Fibroblast of skin of scalp (primary cell): ENCODE results near the gene LUC7L2. TPM values are rescaled to one million over a fixed set of nuclear protein-coding genes. Genes with fewer than 3 reads are reported as not detected.
"Not testable (repeated sequence)": the region's sequence is repeated elsewhere in the genome, so short reads cannot be mapped to it uniquely, and the experiment has no call there.

Source experiments
- DNase-seq: peaks from one replicate; pipeline ENCODE4 v3.0.0-alpha.2; 2013
- polyA plus RNA-seq, 2 experiments: library from polyadenylated mRNA; unstranded; fragments of 120-200 nt; gene quantifications; one replicate each; pipeline ENCODE4 v1.2.1, GENCODE V29; 2013; ENCODE audit not compliant: insufficient read length in 2 of 2

Gene LUC7L2, protein sequence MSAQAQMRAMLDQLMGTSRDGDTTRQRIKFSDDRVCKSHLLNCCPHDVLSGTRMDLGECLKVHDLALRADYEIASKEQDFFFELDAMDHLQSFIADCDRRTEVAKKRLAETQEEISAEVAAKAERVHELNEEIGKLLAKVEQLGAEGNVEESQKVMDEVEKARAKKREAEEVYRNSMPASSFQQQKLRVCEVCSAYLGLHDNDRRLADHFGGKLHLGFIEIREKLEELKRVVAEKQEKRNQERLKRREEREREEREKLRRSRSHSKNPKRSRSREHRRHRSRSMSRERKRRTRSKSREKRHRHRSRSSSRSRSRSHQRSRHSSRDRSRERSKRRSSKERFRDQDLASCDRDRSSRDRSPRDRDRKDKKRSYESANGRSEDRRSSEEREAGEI
- 57.8 TPM for polyA plus RNA-seq (2013, experiment 1 of 2; ENCODE audit: insufficient read length)
- 59.1 TPM for polyA plus RNA-seq (2013, experiment 2 of 2; ENCODE audit: insufficient read length)

DNA sequence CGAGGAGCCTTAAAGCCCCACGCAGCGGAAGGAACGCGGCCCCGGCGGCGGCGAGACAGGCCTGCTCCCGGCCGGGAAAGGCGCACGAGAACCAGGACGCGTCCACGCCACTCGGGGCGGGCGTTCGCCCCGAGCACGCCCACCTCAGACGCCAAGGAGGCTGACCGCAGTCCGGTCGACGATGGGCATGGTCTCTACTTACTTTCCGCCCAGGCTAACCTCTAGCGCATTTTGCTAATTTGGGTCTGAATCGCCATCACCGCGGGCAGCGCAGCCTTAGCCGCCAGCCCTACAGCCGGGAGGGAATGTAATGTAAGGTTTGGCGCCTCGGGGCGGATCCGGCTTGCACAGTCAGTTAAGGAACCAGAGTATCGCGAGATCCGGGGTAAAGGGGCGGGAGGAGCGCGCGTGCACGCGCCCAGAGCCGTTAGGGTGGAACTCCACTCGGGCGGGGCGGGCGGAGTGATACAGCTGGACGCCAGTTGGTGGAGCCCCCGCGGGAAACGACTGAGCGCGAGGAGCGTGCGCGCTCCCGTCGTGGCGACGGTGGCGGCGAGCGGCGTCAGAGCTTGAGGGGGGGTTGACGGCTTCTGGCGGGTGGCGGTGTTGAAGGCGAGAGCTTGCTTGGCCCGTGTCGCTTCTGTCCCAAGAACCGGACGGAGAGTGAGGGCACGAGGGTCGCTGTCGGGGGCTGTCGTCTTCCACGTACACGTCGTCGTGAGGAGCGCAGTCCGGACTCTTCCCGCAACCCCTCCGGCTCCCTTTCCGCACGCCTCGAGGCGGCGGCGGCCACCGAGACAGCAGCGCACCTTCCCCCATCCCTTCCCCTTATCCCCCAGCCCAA, at the start of gene LUC7L2:
TSS of gene LUC7L2 (plus strand) at position 529 of the 844 bp plus-strand sequence. CDS start 368 bp downstream, outside the sequence.
- peak; percentile 99 for DNase-seq

DNA sequence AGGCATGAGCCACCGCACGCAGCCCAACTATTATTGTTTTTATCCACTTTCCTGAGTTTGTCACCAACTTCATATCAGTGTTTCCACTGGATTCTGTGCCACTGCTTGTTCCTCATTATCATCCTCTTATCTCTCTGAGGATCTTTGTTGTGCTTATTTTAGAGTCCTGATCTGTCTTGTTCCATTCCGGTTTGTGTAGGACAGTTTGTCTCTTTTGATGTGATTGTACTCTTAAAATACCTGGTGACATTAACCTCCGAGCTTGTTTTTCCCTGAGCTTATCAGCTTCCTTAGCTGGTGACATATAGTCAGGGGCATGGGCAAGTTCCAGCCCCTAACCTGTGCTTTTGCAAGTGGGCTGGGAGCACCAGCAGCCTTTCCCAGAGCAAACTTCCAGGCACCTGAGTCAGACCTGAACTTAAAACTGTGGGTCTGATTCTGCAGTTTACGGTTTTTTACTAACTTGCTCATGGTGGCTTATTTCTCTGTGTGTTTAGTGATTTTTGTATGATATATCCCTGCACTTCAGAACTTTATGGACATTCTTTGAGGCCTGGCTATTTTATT, 41.7 kb upstream of the LUC7L2 start:
- no peak for DNase-seq

DNA sequence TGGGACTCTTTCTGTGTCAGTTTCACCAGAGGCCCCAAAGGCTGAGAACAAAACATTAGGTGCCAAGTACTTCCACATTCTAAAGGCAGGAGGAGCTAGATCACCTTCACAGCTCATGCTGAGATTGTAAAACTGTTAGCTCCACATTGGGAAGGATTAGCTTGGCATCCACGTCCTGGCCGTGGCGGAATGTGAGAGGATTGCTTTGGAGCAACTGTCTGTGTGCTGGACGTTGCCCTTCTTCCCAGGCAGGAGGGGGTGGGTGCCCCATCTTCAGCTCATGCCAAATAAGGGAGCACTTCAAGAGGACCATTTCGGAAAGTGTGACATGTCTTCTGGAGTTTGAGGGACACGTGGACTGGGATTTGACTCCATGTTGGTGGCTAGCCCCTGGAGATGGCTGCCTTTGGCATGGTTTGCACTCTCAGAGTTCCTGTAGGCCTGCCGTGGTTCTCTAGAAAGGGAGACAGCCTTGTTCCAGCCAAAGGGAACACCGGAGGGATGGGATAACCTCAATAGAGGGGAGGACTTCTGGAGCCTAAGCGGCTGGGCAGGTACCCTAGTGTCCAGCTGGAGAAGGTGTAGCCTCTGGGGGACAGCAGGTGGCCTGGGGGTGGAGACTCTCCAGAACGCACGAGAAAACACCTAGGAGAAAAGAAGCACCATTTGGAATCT, 38.5 kb upstream of the LUC7L2 start:
- peak; percentile 11 for DNase-seq

DNA sequence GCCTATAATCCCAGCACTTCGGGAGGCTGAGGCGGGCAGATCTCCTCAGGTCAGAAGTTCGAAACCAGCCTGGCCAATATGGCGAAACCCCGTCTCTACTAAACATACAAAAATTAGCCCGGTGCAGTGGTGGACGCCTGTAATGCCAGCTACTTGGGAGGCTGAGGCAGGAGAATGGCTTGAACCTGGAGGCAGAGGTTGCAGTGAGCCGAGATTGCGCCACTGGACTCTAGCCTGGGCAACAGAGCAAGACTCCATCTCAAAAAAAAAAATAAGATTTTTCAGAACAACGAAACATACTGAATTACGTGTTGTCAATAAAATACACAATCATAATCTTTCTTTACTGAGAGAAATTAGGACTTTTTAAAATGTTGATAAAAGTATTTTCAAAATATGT, 35.0 kb upstream of the LUC7L2 start:
- not testable (repeated sequence) for DNase-seq

DNA sequence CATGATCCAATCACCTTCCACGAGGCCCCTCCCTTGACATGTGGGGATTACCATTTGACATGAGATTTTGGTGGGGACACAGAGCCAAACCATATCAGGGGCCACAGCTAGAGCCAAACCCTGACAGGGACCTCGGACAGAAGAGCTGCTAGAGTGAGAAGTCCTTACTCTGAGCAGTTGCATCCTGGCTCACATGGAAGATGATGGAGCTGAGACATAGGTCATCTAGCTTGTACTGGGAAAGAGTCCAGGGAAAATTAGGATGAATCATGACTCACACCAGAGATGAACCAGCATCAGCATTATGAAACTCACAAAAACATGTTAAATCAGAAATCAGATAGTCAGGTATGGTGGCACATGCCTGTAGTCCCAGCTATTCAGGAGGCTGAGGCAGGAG, 31.3 kb upstream of the LUC7L2 start:
- DNase-seq, result peak; percentile 75

DNA sequence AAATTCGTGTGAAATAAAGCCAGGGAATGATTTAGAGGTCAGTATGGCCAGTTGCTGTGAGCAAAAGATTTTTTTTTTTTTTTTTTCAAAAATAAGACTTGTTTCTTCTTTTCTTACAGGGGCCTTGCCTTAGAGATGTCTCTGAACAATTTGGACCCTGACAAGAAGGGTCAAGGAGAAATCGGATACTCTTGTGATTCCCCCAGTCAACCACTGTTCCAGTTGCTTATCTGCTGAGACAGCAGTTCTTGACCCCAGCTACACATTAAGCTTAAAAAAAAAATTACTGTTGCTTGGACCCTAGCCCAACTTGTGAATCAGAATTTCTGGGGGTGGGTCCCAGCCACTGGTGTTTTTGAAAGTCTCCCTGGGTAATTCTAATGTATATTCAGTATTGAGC, 30.6 kb upstream of the LUC7L2 start:
- no peak for DNase-seq

DNA sequence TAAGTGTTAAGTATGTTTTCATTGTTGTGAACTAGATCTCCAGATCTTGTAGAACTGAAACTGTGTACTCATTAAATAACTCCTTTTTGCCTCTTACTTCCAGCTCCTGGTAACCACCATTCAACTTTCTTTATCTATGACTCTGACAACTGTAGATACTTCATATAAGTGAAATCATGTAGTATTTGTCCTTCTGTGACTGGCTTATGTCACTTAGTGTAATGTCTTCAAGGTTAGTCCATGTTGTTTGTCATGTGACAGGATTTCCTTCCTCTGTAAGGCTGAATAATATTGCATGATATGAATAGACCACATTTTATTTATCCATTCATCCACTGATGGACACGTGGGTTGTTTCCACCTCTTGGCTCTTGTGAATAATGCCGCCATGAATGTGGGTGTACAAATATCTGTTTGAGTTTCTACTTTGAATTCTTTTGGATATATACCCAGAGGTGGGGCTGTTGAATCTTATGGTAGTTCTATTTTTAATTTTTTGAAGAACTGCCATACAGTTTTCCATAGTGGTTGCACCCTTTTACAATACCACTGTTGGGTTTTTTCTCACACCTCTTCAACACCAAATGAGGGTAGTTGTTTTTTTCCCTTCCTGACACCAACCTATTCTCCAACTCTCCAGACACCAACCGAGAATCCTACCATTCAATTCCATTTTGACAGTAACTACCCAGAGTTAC, 29.2 kb upstream of the LUC7L2 start:
- no peak for DNase-seq

DNA sequence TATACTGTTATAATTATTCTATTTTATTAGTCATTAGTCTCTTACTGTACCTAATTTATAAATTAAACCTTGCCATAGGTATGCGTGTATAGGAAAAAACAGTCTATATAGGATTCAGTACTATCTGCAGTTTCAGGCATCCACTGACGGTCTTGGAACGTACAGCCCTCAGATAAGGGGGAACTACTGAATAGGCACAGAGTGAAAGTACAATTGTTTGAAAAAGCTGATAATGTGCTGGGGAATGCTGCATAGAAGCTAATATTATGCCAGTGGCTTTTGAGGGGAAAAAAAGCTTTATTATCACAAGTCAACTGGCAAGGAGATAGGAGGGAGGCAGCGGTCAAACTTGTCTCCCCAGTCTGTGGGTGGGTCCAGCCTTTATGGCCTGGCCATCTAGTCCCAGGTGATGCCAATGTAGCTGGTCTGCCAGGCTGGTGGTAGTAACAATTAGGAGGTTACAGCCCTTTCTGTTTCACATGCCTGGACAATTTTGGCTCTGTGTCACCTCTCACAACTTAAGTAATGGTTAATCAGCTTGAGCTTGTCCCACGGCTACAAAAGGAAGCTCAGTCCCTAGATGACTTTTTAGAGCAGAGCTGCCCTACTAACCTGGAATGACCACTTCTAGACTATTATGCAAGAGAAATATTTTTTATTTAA, 26.9 kb upstream of the LUC7L2 start:
- no peak for DNase-seq

DNA sequence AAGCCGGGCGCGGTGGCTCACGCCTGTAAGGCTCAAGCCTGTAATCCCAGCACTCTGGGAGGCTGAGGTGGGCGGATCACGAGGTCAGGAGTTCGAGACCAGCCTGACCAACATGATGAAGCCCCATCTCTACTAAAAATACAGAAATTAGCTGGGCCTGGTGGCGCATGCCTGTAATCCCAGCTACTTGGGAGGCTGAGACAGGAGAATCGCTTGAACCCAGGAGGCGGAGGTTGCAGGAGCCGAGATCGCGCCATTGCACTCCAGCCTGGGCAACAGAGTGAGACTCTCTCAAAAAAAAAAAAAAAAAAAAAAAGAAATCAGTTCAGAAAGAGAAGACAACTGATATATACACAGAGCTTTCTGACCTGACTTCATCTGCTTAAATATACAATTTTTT, 26.3 kb upstream of the LUC7L2 start:
- not testable (repeated sequence) for DNase-seq

DNA sequence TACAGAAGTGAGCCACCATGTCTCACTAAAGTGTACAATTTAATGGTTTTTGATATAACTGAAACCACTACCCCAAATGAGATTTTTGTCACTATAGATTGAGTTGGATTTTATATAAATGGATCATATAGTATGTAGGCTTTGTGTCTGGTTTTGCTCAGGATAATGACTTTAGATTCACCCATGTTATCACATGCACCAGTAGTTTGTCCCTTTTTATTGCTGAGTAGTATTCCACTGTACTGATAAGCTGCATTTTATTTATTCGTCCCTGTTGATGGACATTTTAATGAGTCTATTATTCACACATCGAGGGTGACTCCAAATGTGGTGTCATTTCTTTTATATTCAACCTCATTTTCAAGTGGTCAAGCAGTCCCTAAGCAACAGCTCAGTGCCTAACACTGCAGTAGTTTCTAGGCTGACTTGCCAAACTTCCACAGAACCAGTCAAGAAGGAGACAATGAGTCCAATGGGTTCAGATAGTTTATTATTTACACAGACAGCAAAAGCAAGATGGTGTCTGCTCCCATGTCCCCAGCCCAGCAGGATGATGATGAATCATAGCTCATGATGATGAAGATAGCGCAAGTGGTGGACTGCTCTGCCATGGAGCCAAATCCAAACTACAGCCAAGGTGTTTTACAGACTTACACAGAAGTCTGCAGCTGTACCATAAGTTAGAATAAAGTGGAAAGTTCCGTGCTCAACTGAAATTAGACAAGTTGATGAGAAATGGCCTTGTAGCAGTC, 25.1 kb upstream of the LUC7L2 start:
- no peak for DNase-seq

DNA sequence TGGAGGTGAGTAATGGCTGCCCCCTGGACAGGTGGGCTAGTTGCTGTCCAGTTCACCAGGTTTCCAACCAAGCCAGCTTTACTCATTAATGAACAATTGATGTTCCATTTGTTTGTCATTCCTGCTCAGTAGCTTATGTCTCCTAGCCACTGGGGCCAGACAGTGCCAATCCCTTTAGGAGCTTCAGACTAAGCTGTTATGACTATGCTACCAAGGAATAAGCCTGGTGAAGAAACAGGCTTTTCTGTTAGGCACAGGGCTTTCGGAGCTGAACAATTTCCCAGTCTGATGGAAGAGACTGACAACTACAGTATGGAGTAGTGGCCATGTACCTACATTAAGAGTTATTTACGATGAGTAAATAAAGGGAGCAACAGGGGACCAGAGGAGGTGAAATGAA, 20.7 kb upstream of the LUC7L2 start:
- no peak for DNase-seq

DNA sequence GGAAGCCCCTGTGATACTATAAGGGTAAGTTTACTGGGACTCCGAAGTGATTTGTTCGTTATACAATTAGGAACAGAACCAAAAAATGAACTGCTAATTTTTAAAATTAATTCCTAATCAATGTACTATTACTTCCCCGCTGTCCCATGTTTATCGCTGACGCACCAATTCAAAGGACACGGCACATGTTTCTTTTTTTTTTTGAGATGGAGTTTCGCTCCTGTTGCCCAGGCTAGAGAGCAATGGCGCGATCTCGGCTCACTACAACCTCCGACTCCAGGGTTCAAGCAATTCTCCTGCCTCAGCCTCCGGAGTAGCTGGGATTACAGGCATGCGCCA, 20.0 kb upstream of the LUC7L2 start:
- no peak for DNase-seq

DNA sequence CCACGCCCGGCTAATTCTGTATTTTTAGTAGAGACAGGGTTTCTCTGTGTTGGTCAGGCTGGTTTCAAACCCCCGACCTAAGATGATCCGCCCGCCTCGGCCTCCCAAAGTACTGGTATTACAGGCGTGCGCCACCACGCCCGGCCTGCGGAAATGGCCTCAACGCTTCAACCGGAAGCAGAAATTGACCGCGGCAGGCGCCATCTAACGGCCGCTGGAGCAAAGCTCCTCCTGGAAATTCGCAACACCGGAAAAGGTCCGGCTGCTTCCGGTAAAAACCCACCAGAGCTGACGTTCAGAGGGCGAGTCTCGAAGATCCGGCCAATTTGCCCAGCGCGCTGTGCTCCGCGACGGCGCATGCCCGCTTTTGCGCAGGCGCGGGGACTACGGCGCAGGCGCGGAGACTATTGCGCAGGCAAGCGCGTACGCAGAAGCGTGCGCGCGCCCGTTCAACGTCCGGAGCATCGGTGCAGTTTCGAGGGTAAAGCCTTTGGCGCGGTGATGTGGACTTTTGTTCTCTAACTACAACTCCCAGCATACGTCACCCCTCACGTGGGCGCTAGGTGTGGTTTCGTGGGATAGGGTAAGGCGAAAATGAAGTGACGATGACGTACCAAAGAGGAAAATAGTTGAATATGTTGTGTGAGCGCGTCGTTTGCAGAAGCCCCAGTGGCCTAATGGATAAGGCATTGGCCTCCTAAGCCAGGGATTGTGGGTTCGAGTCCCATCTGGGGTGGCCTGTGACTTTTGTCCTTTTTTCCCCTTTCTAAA, 19.5 kb upstream of the LUC7L2 start:
- peak; percentile 100 for DNase-seq

DNA sequence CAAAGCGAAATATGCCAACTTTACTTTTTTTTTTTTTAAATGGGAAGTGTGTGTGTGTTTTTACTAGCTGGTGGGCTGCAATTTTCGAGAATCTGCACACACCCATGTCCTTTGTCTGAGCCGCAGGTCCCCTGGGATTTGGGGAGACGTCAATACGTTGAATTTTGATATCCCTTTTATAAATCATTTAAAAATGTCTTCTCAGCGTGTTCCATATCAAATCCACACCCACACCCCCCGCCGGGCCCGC, 19.0 kb upstream of the LUC7L2 start:
- no peak for DNase-seq

DNA sequence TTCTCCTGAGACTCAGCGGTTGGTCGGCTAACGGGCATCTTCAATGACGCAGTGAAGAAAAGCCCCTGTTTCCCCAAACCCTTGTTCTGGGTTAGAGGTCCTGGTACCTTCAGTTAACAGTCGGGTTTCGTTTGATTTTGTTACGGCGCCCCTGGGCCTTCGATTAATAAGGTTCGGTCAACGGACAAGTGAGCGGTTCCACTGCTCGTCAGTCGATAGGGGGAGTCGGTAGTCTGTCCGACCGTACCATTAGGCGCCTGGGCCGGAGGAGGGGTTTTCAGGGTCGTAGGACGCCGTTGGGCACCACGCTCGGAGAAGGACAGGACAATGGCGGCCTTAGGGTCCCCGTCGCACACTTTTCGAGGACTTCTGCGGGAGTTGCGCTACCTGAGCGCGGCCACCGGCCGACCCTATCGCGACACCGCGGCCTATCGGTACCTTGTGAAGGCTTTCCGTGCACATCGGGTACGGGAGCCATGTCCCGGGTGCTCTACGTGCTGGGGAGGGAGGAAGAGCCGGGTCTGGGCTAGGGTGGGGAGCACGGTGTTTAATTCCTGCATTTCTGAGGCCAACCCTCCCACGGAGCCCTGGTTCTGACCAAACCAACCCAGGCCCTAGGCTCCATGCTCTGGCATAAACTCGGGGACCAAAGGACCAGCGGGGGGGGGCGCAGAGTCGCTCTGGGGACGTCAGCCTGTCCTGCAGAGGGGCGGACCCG, 18.5 kb upstream of the LUC7L2 start, which contains the start of gene FMC1:
TSS of gene FMC1 (plus strand) at position 280 of the 718 bp plus-strand sequence. CDS start at position 328, 48 bp downstream.
- DNase-seq, result peak; percentile 94

DNA sequence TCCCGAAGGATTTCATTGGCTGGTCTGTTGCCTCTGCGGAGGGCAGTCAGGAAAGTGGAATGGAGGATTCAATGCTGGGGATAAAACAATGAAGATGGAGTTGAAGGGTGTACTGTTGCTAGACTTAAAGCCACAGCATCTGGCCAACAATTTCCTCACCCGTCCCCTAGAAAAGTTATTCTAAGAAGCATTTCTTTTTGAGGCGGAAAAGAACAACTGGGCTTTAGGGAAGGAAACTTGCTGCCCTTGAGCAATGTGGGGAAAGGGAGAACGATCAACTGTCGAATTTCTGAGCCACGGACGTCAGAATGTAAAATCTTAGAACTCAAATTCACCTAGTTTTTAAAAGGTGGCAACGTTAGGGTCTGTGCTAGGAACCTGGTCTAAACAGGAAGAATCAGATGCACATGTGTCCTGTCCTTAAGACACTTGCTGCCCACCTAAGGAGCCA, 17.9 kb upstream of the LUC7L2 start:
- no peak for DNase-seq

DNA sequence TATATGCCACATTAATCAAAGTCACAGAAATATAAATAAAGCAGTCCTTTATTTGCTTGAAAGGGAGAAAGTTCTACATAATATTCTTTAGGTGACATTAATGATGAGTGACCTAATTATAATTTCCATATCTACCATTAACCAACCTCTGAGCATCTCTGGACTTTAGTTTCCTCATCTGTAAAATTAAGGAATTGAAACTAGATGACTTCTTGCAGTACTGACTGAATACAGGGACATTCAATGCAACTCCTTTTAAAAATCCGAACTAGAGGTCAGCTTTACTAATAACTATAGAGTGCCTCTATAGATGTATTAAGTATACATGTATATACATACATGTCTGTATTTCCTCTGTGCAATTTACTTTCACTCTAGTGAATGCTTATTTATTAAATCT, 14.7 kb upstream of the LUC7L2 start:
- no peak for DNase-seq

DNA sequence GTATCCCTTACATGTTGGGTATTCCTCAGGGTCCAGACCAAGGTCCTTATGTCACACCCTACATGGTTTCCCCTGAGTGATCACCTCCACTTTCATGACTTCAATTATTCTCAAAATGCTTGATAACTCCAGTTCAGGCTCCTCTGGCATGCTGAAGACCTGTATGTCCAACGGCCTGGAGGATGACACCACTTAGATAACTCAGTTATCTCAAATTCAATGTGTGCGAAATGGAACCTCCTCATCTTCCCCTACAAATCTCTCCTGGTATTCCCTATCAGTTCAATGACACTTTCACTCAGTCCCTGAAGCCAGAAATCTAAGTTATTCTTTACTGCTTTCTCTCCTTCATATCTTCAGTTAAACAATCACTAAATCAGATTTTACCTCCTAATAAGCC, 8.7 kb upstream of the LUC7L2 start:
- DNase-seq, result no peak

DNA sequence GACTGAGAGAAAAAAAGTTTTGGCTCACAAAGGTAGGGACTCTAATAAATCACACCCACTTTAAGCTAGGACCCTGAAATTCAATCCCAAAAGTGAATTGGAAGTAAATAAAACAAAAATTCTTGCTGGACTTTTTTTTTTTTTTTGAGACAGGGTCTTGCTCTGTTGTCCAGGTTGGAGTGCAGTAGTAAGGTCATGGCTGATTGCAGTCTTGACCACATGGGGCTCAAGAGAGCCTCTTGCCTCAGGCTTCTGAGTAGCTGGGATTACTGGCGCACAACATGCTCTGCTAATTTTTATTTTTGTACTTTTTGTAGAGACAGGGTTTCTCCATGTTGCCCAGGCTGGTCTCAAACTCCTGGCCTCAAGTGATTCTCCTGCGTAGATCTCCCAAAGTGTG, 5.0 kb upstream of the LUC7L2 start:
- no peak for DNase-seq
